Measurements from ENCODE around the gene FADS2.

FADS2 gene

GRCh38 chr11:61882879-61883278 is 54.8 kb downstream of the FADS2 start:
- Mint-ChIP-seq H3K9me3 (no peaks in the 10 kb centered on the region), H3K27ac (no peak overlapping the region), H3K36me3 (ENCODE audit: low read depth) (no peaks in the 10 kb centered on the region), H3K4me3 (no peak overlapping the region), H3K27me3 (ENCODE audit: low read depth) (no peaks in the 10 kb centered on the region), H3K4me1 (peaks cover 4% of the 10 kb centered on the region)
- TF ChIP-seq CTCF (IDR thresholded peaks at IDR 0.05; ENCODE audit: unreplicated experiment in 3 of 3) = no peak

GRCh38 chr11:61883327-61883726 is 55.2 kb downstream of the FADS2 start:
- Mint-ChIP-seq H3K4me1 (peaks cover 4% of the 10 kb centered on the region), H3K27me3 (ENCODE audit: low read depth) (no peaks in the 10 kb centered on the region), H3K9me3 (no peaks in the 10 kb centered on the region), H3K27ac (no peak overlapping the region), H3K36me3 (ENCODE audit: low read depth) (no peaks in the 10 kb centered on the region), H3K4me3 (no peak overlapping the region)
- TF ChIP-seq CTCF (IDR thresholded peaks at IDR 0.05; ENCODE audit: unreplicated experiment in 3 of 3) = no peak

GRCh38 chr11:61883947-61884346 is 55.8 kb downstream of the FADS2 start:
- Mint-ChIP-seq H3K27me3 (ENCODE audit: low read depth) (no peaks in the 10 kb centered on the region), H3K4me3 (no peak overlapping the region), H3K36me3 (ENCODE audit: low read depth) (no peaks in the 10 kb centered on the region), H3K9me3 (no peaks in the 10 kb centered on the region), H3K27ac (no peak overlapping the region), H3K4me1 (peaks cover 4% of the 10 kb centered on the region)
- no peak for TF ChIP-seq CTCF (IDR thresholded peaks at IDR 0.05; ENCODE audit: unreplicated experiment in 3 of 3)

GRCh38 chr11:61885166-61885778 is 57.2 kb downstream of the FADS2 start:
- H3K4me3 Mint-ChIP-seq = no peak overlapping the region
- H3K9me3 Mint-ChIP-seq = no peaks in the 10 kb centered on the region
- H3K27ac Mint-ChIP-seq = no peak overlapping the region
- TF ChIP-seq CTCF (IDR thresholded peaks at IDR 0.05; ENCODE audit: unreplicated experiment in 3 of 3) = no peak
- H3K27me3 Mint-ChIP-seq (ENCODE audit: low read depth) = no peaks in the 10 kb centered on the region
- H3K36me3 Mint-ChIP-seq (ENCODE audit: low read depth) = no peaks in the 10 kb centered on the region
- H3K4me1 Mint-ChIP-seq = peaks cover 3% of the 10 kb centered on the region

GRCh38 chr11:61885784-61886580 is 57.9 kb downstream of the FADS2 start:
- TF ChIP-seq CTCF (IDR thresholded peaks at IDR 0.05; ENCODE audit: unreplicated experiment in 3 of 3) = no peak
- no peaks in the 10 kb centered on the region for H3K9me3 Mint-ChIP-seq
- no peaks in the 10 kb centered on the region for H3K27me3 Mint-ChIP-seq (ENCODE audit: low read depth)
- no peaks in the 10 kb centered on the region for H3K4me1 Mint-ChIP-seq
- H3K36me3 Mint-ChIP-seq (ENCODE audit: low read depth) = no peaks in the 10 kb centered on the region
- no peak overlapping the region for H3K27ac Mint-ChIP-seq
- H3K4me3 Mint-ChIP-seq = no peak overlapping the region

GRCh38 chr11:61886643-61887042 is 58.5 kb downstream of the FADS2 start:
- Mint-ChIP-seq H3K27me3 (ENCODE audit: low read depth) (no peaks in the 10 kb centered on the region), H3K4me1 (no peaks in the 10 kb centered on the region), H3K4me3 (no peak overlapping the region), H3K9me3 (no peaks in the 10 kb centered on the region), H3K36me3 (ENCODE audit: low read depth) (no peaks in the 10 kb centered on the region), H3K27ac (no peak overlapping the region)
- TF ChIP-seq CTCF (IDR thresholded peaks at IDR 0.05; ENCODE audit: unreplicated experiment in 3 of 3) = no peak

Measured in nephron (organoid).